GM23248 (cell line): ENCODE results near the gene RGS17. TPM values are rescaled to one million over a fixed set of nuclear protein-coding genes. Genes with fewer than 3 reads are reported as not detected.

Experiments used
- DNase-seq: peaks from one replicate; pipeline ENCODE4 v3.0.0-alpha.2; 2015
- H2AFZ ChIP-seq: fragments of 200-600 bp; sonication (generic); 2 replicates; pipeline ENCODE4 v1.6.1; 2016; ENCODE audit warnings: antibody characterized with exemption
- H3F3A ChIP-seq: fragments of 200-600 bp; sonication (generic); 2 replicates; pipeline ENCODE4 v1.6.1; 2016; ENCODE audit warnings: mild to moderate bottlenecking, antibody characterized with exemption, mixed run types; ENCODE audit not compliant: insufficient read depth
- H3K27ac ChIP-seq: fragments of 200-600 bp; sonication (generic); 2 replicates; pipeline ENCODE4 v1.5.1; 2016; ENCODE audit warnings: mild to moderate bottlenecking
- H3K27me3 ChIP-seq: fragments of 200-600 bp; sonication (generic); replicated peaks from 2 replicates; pipeline ENCODE4 v1.6.1; 2016; ENCODE audit warnings: mild to moderate bottlenecking; ENCODE audit not compliant: insufficient read depth
- H3K36me3 ChIP-seq: fragments of 200-600 bp; sonication (generic); 2 replicates; pipeline ENCODE4 v1.6.1; 2016; ENCODE audit warnings: low read depth, mild to moderate bottlenecking
- H3K4me1 ChIP-seq: fragments of 200-600 bp; sonication (generic); 2 replicates; pipeline ENCODE4 v1.6.1; 2016; ENCODE audit warnings: mild to moderate bottlenecking; ENCODE audit not compliant: insufficient read depth
- H3K4me2 ChIP-seq: fragments of 200-600 bp; sonication (generic); one replicate; pipeline ENCODE4 v1.6.1; 2016; ENCODE audit warnings: mild to moderate bottlenecking; ENCODE audit not compliant: unreplicated experiment
- H3K4me3 ChIP-seq: fragments of 200-600 bp; sonication (generic); 2 replicates; pipeline ENCODE4 v1.5.1; 2016; ENCODE audit warnings: mild to moderate bottlenecking
- H3K79me2 ChIP-seq: fragments of 200-600 bp; sonication (generic); 2 replicates; pipeline ENCODE4 v1.6.1; 2016; ENCODE audit warnings: mild to moderate bottlenecking; ENCODE audit not compliant: insufficient read depth
- H3K9ac ChIP-seq: fragments of 200-600 bp; sonication (generic); 2 replicates; pipeline ENCODE4 v1.6.1; 2016; ENCODE audit warnings: mild to moderate bottlenecking
- H3K9me2 ChIP-seq: fragments of 200-600 bp; sonication (generic); 2 replicates; pipeline ENCODE4 v1.6.1; 2016; ENCODE audit warnings: mixed run types, mild to moderate bottlenecking, moderate library complexity; ENCODE audit not compliant: insufficient read depth
- H3K9me3 ChIP-seq: fragments of 200-600 bp; sonication (generic); one replicate; pipeline ENCODE4 v1.6.1; 2017; ENCODE audit warnings: low read depth
- H4K20me1 ChIP-seq: fragments of 200-600 bp; sonication (generic); 2 replicates; pipeline ENCODE4 v1.6.0; 2016; ENCODE audit not compliant: insufficient read depth
- EZH2 ChIP-seq: fragments of 200-600 bp; sonication (generic); IDR thresholded peaks from 2 replicates; pipeline ENCODE4 v1.6.1; 2018; ENCODE audit warnings: antibody characterized with exemption, mild to moderate bottlenecking; ENCODE audit not compliant: insufficient read depth, poor library complexity, severe bottlenecking
- EZH2phosphoT487 ChIP-seq: fragments of 200-600 bp; sonication (generic); IDR thresholded peaks from 2 replicates; pipeline ENCODE4 v1.6.1; 2018; ENCODE audit warnings: antibody characterized with exemption, moderate library complexity, mild to moderate bottlenecking, low read depth; ENCODE audit not compliant: insufficient read depth
- WGBS, 2 experiments: methylation state at CpG; one replicate each; pipeline ENCODE4 v1.1.6; 2015 to 2017; ENCODE audit warnings: low lambda C conversion rate in 2 of 2, low coverage in 1 of 2; ENCODE audit errors: missing lambda C conversion rate in 2 of 2; 5-methylcytosine and 5-hydroxymethylcytosine counted together
- in situ Hi-C: fragments of 300-500 bp; cut with MboI; formaldehyde crosslinking; loops from 2 replicates; pipeline ENCODE4 v1.15.0; 2020
- polyA plus RNA-seq: library from polyadenylated mRNA; unstranded; fragments of >200 nt; fragmentation: Nextera tagmentation; extraction: Ambion mirVana; gene quantifications from 2 replicates; pipeline ENCODE4 v1.2.1, GENCODE V29; 2016
- total RNA-seq: library from RNA; depleted of rRNA; stranded (reverse); fragments of >200 nt; shearing (Covaris generic); gene quantifications from 2 replicates; pipeline ENCODE4 v1.2.3, GENCODE V29; 2014

The RGS17 gene
- total and polyA plus RNA-seq, 2 experiments from 2014 or later = 0.36 to 1.1 TPM

GRCh38 chr6:153069897-153070296 lies 61.2 kb downstream of the RGS17 start:
- no peak overlapping the region for H3K4me3 ChIP-seq
- no peaks in the 10 kb centered on the region for H3K36me3 ChIP-seq
- H3K27me3 ChIP-seq = no peaks in the 10 kb centered on the region
- H3K9me3 ChIP-seq = no peaks in the 10 kb centered on the region
- no peaks in the 10 kb centered on the region for H3K79me2 ChIP-seq
- H4K20me1 ChIP-seq = no peaks in the 10 kb centered on the region
- H3F3A ChIP-seq = no peaks in the 10 kb centered on the region
- TF ChIP-seq EZH2phosphoT487 = no peak
- no peak for TF ChIP-seq EZH2
- no peak overlapping the region for H2AFZ ChIP-seq
- no peak for DNase-seq
- no peaks in the 10 kb centered on the region for H3K4me1 ChIP-seq
- no peaks in the 10 kb centered on the region for H3K9me2 ChIP-seq
- H3K9ac ChIP-seq = no peak overlapping the region
- H3K27ac ChIP-seq = no peak overlapping the region
- no peak overlapping the region for H3K4me2 ChIP-seq
- in situ Hi-C loops = no loop called here

GRCh38 chr6:153065222-153065621 lies 65.9 kb downstream of the RGS17 start:
- Histone ChIP-seq H3K79me2 (no peaks in the 10 kb centered on the region), H4K20me1 (no peaks in the 10 kb centered on the region), H3F3A (no peaks in the 10 kb centered on the region), H3K27ac (no peak overlapping the region), H3K9ac (no peak overlapping the region), H3K4me2 (no peak overlapping the region), H2AFZ (no peak overlapping the region), H3K27me3 (no peaks in the 10 kb centered on the region), H3K36me3 (no peaks in the 10 kb centered on the region), H3K4me3 (no peak overlapping the region), H3K9me3 (no peaks in the 10 kb centered on the region), H3K4me1 (no peaks in the 10 kb centered on the region), H3K9me2 (no peaks in the 10 kb centered on the region)
- DNase-seq = no peak
- in situ Hi-C loops = no loop called here
- TF ChIP-seq EZH2 (no peak), EZH2phosphoT487 (no peak)

GRCh38 chr6:153063936-153064335 lies 67.1 kb downstream of the RGS17 start:
- in situ Hi-C loops = no loop called here
- no peaks in the 10 kb centered on the region for H3F3A ChIP-seq
- H2AFZ ChIP-seq = no peak overlapping the region
- no peaks in the 10 kb centered on the region for H3K27me3 ChIP-seq
- H3K27ac ChIP-seq = no peak overlapping the region
- H4K20me1 ChIP-seq = no peaks in the 10 kb centered on the region
- no peaks in the 10 kb centered on the region for H3K9me2 ChIP-seq
- no peak overlapping the region for H3K4me3 ChIP-seq
- H3K4me2 ChIP-seq = no peak overlapping the region
- no peak for DNase-seq
- no peaks in the 10 kb centered on the region for H3K79me2 ChIP-seq
- H3K9ac ChIP-seq = no peak overlapping the region
- no peaks in the 10 kb centered on the region for H3K36me3 ChIP-seq
- no peaks in the 10 kb centered on the region for H3K4me1 ChIP-seq
- no peaks in the 10 kb centered on the region for H3K9me3 ChIP-seq
- TF ChIP-seq EZH2 (no peak), EZH2phosphoT487 (no peak)

DNA sequence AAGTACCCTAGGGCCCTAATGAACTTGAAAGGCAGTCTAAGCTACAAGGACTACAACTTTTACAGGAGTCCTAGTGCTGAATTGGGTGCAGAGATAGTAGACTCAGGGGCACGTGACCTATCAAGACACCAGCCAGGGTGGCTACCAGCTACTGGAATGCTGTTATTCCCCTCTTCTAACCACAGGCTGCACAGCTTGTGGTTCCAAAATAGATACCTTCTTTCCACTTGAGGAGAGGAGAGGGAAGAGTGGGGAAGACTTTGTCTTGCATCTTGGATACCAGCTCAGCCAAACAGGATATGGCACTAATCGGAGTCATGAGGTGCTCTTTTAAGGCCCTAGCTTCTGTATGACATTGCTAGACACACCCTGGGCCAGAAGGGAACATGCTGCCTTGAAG lies 68.6 kb downstream of the RGS17 start:
- Histone ChIP-seq H3K79me2 (no peaks in the 10 kb centered on the region), H3K27me3 (no peaks in the 10 kb centered on the region), H4K20me1 (no peaks in the 10 kb centered on the region), H3K9ac (no peak overlapping the region), H3K9me2 (0 out of 2 replicates have a peak, but pooled peaks cover 3% of the 10 kb centered on the region), H3K4me1 (peaks cover 9% of the 10 kb centered on the region), H3F3A (0 out of 2 replicates have a peak, but pooled peaks cover 7% of the 10 kb centered on the region), H3K27ac (no peak overlapping the region), H2AFZ (no peak overlapping the region), H3K4me2 (no peak overlapping the region), H3K9me3 (no peaks in the 10 kb centered on the region), H3K36me3 (no peaks in the 10 kb centered on the region), H3K4me3 (no peak overlapping the region)
- 69 to 91% methylated on average over 2 of the region's 2 CpGs for WGBS, 2 experiments
- TF ChIP-seq EZH2phosphoT487 = no peak
- no peak for TF ChIP-seq EZH2
- in situ Hi-C loops = no loop called here
- DNase-seq = no peak

GRCh38 chr6:153059757-153060156 lies 71.3 kb downstream of the RGS17 start:
- Histone ChIP-seq H3K79me2 (no peaks in the 10 kb centered on the region), H4K20me1 (no peaks in the 10 kb centered on the region), H3K36me3 (no peaks in the 10 kb centered on the region), H2AFZ (no peak overlapping the region), H3K9me3 (no peaks in the 10 kb centered on the region), H3K4me2 (no peak overlapping the region), H3K9me2 (0 out of 2 replicates have a peak, but pooled peaks cover 3% of the 10 kb centered on the region), H3K9ac (no peak overlapping the region), H3K4me3 (no peak overlapping the region), H3K4me1 (peaks cover 9% of the 10 kb centered on the region), H3K27ac (no peak overlapping the region), H3K27me3 (no peaks in the 10 kb centered on the region), H3F3A (0 out of 2 replicates have a peak, but pooled peaks cover 7% of the 10 kb centered on the region)
- in situ Hi-C loops = no loop called here
- no peak for TF ChIP-seq EZH2
- no peak for TF ChIP-seq EZH2phosphoT487
- WGBS, 2 experiments = 100% methylated on average over 1 of the region's 1 CpG
- no peak for DNase-seq
